SHP77 (cell line): ENCODE results near the gene PARP12.

Experiments
- DNase-seq, 2 experiments: peaks; one replicate each; lab custom pipeline; 2025; lab: John Stamatoyannopoulos, UW

Gene PARP12

DNA sequence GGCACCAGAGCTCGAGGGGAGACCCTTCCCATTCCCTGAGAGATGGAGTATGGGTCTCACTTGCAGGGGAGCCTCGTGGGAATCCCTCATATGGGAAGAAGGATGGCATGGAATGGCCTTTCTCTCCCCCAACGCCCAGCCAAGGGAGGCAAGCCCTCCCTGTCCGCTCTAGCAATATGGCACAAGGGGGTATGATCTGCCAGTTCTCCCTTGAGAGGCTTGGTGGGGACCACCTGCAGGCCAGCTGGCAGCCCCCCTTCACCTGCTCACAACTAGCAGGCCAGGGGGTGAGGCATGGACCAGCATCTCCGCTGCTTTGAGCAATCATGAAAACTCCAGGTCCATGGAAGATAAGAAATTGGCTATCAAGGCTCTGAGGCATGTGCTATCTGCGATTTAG lies 70.8 kb downstream of the PARP12 start:
- no peak for DNase-seq

- DNase-seq: no peak
Measured at GRCh38 chr7:139991269-139991666, 71.5 kb downstream of the PARP12 start.

DNA sequence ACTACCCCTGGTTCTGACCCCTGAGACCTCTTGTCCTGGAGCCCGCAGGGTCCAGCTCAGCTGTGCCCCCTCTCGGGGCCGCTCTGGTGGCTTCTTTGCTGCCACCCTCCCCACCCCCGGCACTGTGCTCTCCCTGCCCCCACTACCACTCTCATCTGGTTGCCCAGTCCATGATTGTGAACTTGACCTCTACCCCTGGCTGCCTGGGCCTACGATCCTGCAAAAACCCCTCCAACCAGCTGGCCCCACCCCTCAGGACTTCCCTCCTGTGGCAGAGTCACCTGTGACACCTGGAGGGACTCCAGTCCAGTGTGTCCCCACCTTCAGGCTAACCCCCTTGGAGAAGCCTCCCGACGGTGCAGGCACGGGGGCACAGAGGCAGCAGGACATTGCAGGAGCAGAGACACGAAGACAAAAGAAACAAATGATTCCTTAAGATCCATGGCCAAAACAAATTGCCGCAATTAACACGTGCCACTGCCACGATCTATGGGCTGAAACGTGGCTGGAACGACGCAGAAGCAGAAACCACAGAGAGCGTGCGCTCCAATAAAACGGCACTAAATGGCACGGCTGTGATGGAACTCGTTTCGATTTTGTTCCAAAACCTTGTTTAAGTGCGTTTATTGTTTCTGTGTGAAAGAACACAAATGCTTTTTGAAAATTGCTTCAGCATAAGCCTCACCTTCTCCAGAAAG lies 72.0 kb downstream of the PARP12 start:
- no peak for DNase-seq

GRCh38 chr7:139990142-139990535 lies 72.6 kb downstream of the PARP12 start:
- DNase-seq: no peak

- no peak for DNase-seq
Measured at GRCh38 chr7:139989366-139990141, 73.2 kb downstream of the PARP12 start.

GRCh38 chr7:139987691-139988516 lies 74.8 kb downstream of the PARP12 start:
- DNase-seq: no peak

DNA sequence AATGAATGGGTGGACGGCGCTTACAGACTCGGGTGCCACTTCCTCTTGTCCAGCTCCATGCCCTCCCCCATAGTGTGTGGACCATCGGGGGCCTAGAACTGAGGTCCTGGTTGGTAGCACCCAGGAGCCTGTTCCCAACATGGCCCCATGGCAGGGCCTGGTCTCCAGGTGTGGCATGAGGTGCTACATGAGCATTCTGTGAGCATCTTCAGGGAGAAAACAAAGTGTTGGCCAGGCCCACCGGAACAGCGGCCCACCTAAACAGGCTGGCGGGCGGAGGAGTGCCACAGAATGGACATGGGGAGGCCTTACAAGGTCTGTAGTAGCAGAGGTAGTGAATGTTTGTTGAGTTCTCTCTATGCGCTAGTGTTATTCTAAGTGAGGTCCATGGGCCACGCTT lies 76.9 kb downstream of the PARP12 start:
- DNase-seq: no peak

DNA sequence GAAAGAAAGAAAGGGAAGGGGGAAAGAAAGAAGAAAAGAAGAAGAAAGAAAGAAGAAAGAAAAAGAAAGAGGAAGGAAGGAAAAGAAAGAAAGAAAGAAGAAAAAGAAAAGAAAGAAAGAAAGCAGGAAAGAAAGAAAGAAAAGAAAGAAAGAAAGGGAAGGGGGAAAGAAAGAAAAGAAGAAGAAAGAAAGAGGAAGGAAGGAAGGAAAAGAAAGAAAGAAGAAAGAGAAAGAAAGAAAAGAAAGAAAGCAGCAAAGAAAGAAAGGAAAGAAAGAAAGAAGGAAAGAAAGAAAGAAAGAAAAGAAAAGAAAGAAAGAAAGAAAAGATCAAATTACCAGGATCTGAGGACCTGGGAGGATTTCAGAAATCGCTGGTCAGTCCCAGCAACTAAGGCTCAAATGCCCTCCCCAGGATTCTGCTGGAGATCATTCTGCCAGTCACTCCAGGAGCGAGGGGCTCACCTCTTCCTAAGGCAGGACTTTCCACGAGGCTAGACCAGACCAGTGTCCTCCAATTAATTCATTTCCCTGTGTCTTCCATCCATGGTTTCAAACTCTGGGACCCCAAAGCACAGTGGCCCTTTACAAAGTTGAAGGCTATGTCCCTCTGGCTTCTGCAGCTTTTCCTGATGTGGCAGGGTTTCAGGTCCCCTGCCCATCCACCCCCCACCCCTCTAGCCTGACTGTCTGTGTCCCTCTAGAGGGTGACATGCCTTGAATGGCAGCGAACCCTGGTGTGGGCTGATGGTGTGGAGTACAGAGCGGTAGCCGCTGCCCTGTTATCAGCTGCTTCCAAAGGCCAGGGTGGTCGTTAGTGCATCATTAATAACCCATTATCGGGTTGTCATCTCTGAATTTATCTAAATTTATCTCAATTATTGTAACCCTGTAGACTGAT lies 77.9 kb downstream of the PARP12 start:
- no peak for DNase-seq

GRCh38 chr7:139982927-139983920 lies 79.5 kb downstream of the PARP12 start:
- no peak for DNase-seq

GRCh38 chr7:139981511-139981895 lies 81.2 kb downstream of the PARP12 start:
- no peak for DNase-seq

DNA sequence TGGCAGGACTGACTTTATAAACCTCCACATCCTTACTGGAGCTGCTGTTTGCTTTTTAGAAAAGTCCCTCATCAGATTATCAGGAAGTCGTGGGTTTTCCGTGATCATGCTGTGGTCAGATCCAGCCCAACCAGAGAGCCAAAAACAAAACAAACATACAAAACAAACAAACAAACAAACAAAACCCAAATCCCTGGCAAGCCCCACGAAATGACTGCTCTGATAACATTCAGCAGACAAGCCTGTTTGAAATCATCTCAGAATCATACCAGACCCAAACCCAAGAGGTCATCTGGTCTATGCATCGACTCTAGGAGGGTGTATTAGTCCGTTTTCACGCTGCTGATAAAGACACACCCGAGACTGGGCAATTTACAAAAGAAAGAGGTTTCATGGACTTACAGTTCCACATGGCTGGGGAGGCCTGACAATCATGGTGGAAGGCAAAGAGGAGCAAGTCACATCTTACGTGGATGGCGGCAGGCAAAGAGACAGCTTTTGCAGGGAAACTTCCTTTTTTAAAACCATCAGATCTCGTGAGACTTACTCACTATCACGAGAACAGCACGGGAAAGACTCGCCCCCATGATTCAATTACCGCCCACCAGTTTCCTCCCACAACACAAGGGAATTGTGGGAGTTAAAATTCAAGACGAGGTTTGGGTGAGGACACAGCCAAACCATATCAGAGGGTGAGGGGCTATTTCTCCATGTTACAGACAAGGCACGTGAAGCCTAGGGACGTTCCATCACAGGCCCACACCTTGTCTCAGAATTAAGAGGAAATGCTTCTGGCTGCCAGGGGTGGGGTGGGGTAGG lies 85.7 kb downstream of the PARP12 start:
- no peak for DNase-seq

GRCh38 chr7:139976055-139976837 lies 86.5 kb downstream of the PARP12 start:
- DNase-seq: no peak

- DNase-seq: no peak
Measured at GRCh38 chr7:139974179-139974811, 88.5 kb downstream of the PARP12 start.
